HG02938 (cell line): ENCODE results near the gene PTCRA.
"Not testable (repeated sequence)": the region's sequence is repeated elsewhere in the genome, so short reads cannot be mapped to it uniquely, and the experiment has no call there.

Source experiments
- ATAC-seq: cut with Tn5 transposase; IDR thresholded peaks from one replicate; pipeline ENCODE4 v1.9.1; 2021; ENCODE audit warnings: mild to moderate bottlenecking, moderate library complexity; ENCODE audit not compliant: unreplicated experiment

Gene PTCRA

GRCh38 chr6:42915732-42916131 is at the start of gene PTCRA:
TSS of gene PTCRA (plus strand) at chr6:42916053. CDS start at chr6:42916070, 17 bp downstream.
- no peak for ATAC-seq

GRCh38 chr6:42870145-42870936 is 45.5 kb upstream of the PTCRA start:
- ATAC-seq: no peak

GRCh38 chr6:42871711-42872110 is 44.1 kb upstream of the PTCRA start:
- no peak for ATAC-seq

GRCh38 chr6:42873313-42873712 is 42.5 kb upstream of the PTCRA start:
- no peak for ATAC-seq

GRCh38 chr6:42877695-42878094 is 38.2 kb upstream of the PTCRA start:
- ATAC-seq: no peak

- ATAC-seq: peak; percentile 82
Observed at GRCh38 chr6:42879372-42880239, 36.2 kb upstream of the PTCRA start, which contains the start of gene RPL7L1. TSS of gene RPL7L1 (plus strand) at chr6:42879616. CDS start at chr6:42879911, 295 bp downstream.

- not testable (repeated sequence) for ATAC-seq
Observed at GRCh38 chr6:42880240-42880817, 35.5 kb upstream of the PTCRA start.

GRCh38 chr6:42880871-42881270 is 35.0 kb upstream of the PTCRA start:
- ATAC-seq: not testable (repeated sequence)

GRCh38 chr6:42885702-42886101 is 30.2 kb upstream of the PTCRA start:
- no peak for ATAC-seq

- not testable (repeated sequence) for ATAC-seq
Observed at GRCh38 chr6:42888201-42888600, 27.7 kb upstream of the PTCRA start.

- no peak for ATAC-seq
Observed at GRCh38 chr6:42889815-42890214, 26.0 kb upstream of the PTCRA start.

GRCh38 chr6:42890311-42891198 is 25.3 kb upstream of the PTCRA start:
- peak; percentile 79 for ATAC-seq

- ATAC-seq: no peak
Observed at GRCh38 chr6:42891199-42891722, 24.6 kb upstream of the PTCRA start.

GRCh38 chr6:42894041-42894828 is 21.6 kb upstream of the PTCRA start:
- not testable (repeated sequence) for ATAC-seq

- no peak for ATAC-seq
Observed at GRCh38 chr6:42896178-42896719, 19.6 kb upstream of the PTCRA start.

GRCh38 chr6:42898891-42899361 is 16.9 kb upstream of the PTCRA start:
- ATAC-seq: no peak

- no peak for ATAC-seq
Observed at GRCh38 chr6:42899871-42900270, 16.0 kb upstream of the PTCRA start.

- ATAC-seq: no peak
Observed at GRCh38 chr6:42901538-42901957, 14.3 kb upstream of the PTCRA start.
